Left ventricle myocardium inferior (tissue), 1 donor: ENCODE measurements around the gene ACSF3. TPM values are rescaled to one million over a fixed set of nuclear protein-coding genes. Genes with fewer than 3 reads are reported as not detected.

Experiments used
- DNase-seq: peaks from one replicate; pipeline ENCODE4 v3.0.0-alpha.2; 2020
- H3K27ac ChIP-seq: fragments of 200-600 bp; replicated peaks from 2 replicates; pipeline ENCODE4 v1.8.0; 2021
- H3K27me3 ChIP-seq: fragments of 200-600 bp; 2 replicates; pipeline ENCODE4 v1.8.0; 2021; ENCODE audit warnings: low read depth
- H3K36me3 ChIP-seq: fragments of 200-600 bp; 2 replicates; pipeline ENCODE4 v1.8.0; 2021
- H3K4me1 ChIP-seq: fragments of 200-600 bp; 2 replicates; pipeline ENCODE4 v1.8.0; 2021
- H3K4me3 ChIP-seq: fragments of 200-600 bp; 2 replicates; pipeline ENCODE4 v1.8.0; 2021; ENCODE audit warnings: mild to moderate bottlenecking, moderate library complexity
- H3K9me3 ChIP-seq: fragments of 200-600 bp; replicated peaks from 2 replicates; pipeline ENCODE4 v1.8.0; 2021
- intact Hi-C: fragments of 100-400 bp; cut with micrococcal nuclease; formaldehyde crosslinking; loops from one replicate; pipeline ENCODE4 v1.11.0; 2022
- total RNA-seq: library from RNA; stranded (reverse); fragmentation: NEBNext Ultra II Directional; extraction: Animal tissue kit (Norgen Biotek cat#: 25700); gene quantifications from one replicate; pipeline ENCODE4 v1.2.1, GENCODE V29; 2021
- TF ChIP-seq, protein P1 (sequence below): fragments of 200-600 bp; IDR thresholded peaks from 2 replicates; pipeline ENCODE4 v1.8.0; 2021; ENCODE audit warnings: antibody characterized with exemption, mild to moderate bottlenecking, borderline replicate concordance
- donor health status: DM: no; HTN: yes; CAD: no; lungs with severe emphysema.

Gene ACSF3
- total RNA-seq, 1 donor from 2014 or later: 16.7 TPM

DNA sequence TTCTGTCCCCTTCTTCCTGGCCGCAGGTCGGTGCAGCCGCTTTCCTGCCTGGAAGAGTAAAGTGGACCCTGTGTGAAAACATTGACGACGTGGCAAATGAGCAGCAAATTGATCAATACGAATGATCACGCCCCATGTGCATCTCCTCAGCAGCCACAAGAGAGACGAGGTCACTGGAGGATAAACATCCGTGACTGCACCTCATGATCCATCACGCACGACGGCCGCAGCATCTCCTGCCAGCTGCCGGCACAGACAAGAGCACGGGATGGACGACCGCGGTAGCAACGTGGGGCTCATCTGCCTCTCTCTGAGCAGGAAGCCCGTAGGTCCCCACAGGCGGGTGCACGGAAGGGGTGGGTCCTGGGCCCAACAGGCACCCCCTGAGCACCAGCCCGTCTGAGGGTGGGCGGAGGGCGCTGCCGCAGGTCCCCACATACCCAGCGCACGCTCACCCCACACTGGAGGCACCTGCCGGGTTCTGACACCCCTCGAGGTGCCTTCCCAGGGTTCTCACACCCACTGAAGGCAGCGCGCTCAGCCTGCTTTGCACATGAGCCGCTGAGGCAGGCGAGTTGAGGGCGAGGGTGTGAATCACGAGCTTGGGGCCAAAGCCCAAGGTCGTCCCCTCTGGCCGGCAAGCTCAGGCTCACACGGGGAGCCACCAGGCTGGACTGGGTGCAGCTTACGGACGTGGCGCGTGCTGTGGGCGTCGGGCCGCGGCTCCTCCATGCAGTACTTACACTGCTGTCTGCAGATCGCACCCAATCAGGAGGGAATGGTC, 65.6 kb downstream of the ACSF3 start:
- peaks cover 11% of the 10 kb centered on the region for H3K27me3 ChIP-seq
- intact Hi-C loops: no loop called here
- no peak overlapping the region for H3K4me3 ChIP-seq
- no peaks in the 10 kb centered on the region for H3K36me3 ChIP-seq
- TF ChIP-seq, protein P1, sequence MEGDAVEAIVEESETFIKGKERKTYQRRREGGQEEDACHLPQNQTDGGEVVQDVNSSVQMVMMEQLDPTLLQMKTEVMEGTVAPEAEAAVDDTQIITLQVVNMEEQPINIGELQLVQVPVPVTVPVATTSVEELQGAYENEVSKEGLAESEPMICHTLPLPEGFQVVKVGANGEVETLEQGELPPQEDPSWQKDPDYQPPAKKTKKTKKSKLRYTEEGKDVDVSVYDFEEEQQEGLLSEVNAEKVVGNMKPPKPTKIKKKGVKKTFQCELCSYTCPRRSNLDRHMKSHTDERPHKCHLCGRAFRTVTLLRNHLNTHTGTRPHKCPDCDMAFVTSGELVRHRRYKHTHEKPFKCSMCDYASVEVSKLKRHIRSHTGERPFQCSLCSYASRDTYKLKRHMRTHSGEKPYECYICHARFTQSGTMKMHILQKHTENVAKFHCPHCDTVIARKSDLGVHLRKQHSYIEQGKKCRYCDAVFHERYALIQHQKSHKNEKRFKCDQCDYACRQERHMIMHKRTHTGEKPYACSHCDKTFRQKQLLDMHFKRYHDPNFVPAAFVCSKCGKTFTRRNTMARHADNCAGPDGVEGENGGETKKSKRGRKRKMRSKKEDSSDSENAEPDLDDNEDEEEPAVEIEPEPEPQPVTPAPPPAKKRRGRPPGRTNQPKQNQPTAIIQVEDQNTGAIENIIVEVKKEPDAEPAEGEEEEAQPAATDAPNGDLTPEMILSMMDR: no peak
- no peaks in the 10 kb centered on the region for H3K9me3 ChIP-seq
- DNase-seq: no peak
- H3K27ac ChIP-seq: no peak overlapping the region
- peaks cover 30% of the 10 kb centered on the region for H3K4me1 ChIP-seq

GRCh38 chr16:89159850-89160354, 66.2 kb downstream of the ACSF3 start:
- Histone ChIP-seq H3K4me3 (no peak overlapping the region), H3K9me3 (no peaks in the 10 kb centered on the region), H3K27ac (no peak overlapping the region), H3K36me3 (no peaks in the 10 kb centered on the region), H3K4me1 (peaks cover 24% of the 10 kb centered on the region), H3K27me3 (peaks cover 18% of the 10 kb centered on the region)
- intact Hi-C loops: no loop called here
- no peak for DNase-seq
- TF ChIP-seq, protein P1: no peak

- no peaks in the 10 kb centered on the region for H3K9me3 ChIP-seq
- intact Hi-C loops: no loop called here
- no peak overlapping the region for H3K27ac ChIP-seq
- H3K4me1 ChIP-seq: peaks cover 11% of the 10 kb centered on the region
- DNase-seq: no peak
- H3K4me3 ChIP-seq: no peak overlapping the region
- TF ChIP-seq, protein P1: no peak
- H3K27me3 ChIP-seq: peaks cover 26% of the 10 kb centered on the region
- no peaks in the 10 kb centered on the region for H3K36me3 ChIP-seq
These were observed 67.5 kb downstream of the ACSF3 start for GRCh38 chr16:89160977-89161701.

- Histone ChIP-seq H3K9me3 (no peaks in the 10 kb centered on the region), H3K4me3 (no peak overlapping the region), H3K27ac (no peak overlapping the region), H3K4me1 (peaks cover 4% of the 10 kb centered on the region), H3K27me3 (peaks cover 32% of the 10 kb centered on the region), H3K36me3 (no peaks in the 10 kb centered on the region)
- intact Hi-C loops: no loop called here
- no peak for DNase-seq
- TF ChIP-seq, protein P1: no peak
These were observed 68.4 kb downstream of the ACSF3 start for GRCh38 chr16:89161763-89162713.

- TF ChIP-seq, protein P1: no peak
- no peak for DNase-seq
- Histone ChIP-seq H3K4me1 (peaks cover 7% of the 10 kb centered on the region), H3K27me3 (peaks cover 45% of the 10 kb centered on the region), H3K36me3 (no peaks in the 10 kb centered on the region), H3K9me3 (no peaks in the 10 kb centered on the region), H3K4me3 (no peak overlapping the region), H3K27ac (no peak overlapping the region)
- intact Hi-C loops: no loop called here
These were observed 69.6 kb downstream of the ACSF3 start for GRCh38 chr16:89163297-89163696.
